Endometrial microvascular endothelial cells (primary cell): Measurements from ENCODE around the gene MUC2. TPM values are rescaled to one million over a fixed set of nuclear protein-coding genes. Genes with fewer than 3 reads are reported as not detected.

Experiments used
- in situ Hi-C: cut with HindIII; loops from 2 replicates; pipeline ENCODE4 v1.10.0; 2017; ENCODE audit warnings: low sequenced_read_pairs, low pct_unique_long_range_greater_than_20kb; ENCODE audit errors: inconsistent ontology term
- total RNA-seq: library from RNA; depleted of rRNA; stranded (reverse); fragments of >200 nt; gene quantifications from one replicate; pipeline ENCODE4 v1.2.3, GENCODE V29; 2015; ENCODE audit errors: inconsistent ontology term

MUC2 gene
- total RNA-seq, 1 donor from 2014 or later, result not detected

DNA sequence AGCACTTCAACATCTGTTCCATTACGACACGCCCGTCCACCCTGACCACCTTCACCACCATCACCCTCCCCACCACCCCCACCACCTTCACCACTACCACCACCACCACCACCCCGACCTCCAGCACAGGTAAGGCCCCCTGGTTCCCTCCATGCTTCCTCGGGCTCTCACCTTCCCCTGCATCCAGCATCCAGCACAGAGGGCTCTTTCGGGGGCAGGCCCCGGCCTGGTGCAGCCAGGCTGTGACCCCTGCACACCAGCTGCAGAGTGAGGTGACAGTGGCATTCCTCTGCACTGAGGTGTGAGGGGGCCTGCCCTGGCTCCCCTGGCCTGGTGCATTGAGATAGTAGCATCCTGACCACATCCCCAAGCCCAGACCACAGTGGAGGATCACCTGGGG lies 18.2 kb downstream of the MUC2 start:
- in situ Hi-C loops, result no loop called here

DNA sequence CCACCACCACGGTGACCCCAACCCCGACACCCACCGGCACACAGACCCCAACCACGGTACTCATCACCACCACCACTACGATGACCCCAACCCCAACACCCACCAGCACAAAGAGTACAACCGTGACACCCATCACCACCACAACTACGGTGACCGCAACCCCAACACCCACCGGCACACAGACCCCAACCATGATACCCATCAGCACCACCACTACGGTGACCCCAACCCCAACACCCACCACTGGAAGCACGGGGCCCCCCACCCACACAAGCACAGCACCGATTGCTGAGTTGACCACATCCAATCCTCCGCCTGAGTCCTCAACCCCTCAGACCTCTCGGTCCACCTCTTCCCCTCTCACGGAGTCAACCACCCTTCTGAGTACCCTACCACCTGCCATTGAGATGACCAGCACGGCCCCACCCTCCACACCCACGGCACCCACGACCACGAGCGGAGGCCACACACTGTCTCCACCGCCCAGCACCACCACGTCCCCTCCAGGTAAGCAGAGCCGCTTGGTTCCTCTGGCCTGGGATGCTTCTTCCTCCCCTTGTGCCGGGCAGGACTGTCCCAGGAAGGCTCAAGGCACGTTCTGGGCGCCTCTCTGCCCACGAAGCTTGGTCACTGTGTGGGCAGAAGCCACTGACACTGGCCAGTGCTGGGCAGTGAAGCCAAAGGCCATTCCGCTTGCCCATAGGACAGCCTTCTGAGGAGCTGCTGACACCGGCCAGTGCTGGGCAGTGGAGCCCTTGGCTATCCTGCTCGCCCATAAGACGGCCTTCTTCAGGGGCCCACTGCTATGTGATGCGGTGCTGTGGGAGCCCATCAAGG lies 25.1 kb downstream of the MUC2 start:
- in situ Hi-C loops, result no loop called here

DNA sequence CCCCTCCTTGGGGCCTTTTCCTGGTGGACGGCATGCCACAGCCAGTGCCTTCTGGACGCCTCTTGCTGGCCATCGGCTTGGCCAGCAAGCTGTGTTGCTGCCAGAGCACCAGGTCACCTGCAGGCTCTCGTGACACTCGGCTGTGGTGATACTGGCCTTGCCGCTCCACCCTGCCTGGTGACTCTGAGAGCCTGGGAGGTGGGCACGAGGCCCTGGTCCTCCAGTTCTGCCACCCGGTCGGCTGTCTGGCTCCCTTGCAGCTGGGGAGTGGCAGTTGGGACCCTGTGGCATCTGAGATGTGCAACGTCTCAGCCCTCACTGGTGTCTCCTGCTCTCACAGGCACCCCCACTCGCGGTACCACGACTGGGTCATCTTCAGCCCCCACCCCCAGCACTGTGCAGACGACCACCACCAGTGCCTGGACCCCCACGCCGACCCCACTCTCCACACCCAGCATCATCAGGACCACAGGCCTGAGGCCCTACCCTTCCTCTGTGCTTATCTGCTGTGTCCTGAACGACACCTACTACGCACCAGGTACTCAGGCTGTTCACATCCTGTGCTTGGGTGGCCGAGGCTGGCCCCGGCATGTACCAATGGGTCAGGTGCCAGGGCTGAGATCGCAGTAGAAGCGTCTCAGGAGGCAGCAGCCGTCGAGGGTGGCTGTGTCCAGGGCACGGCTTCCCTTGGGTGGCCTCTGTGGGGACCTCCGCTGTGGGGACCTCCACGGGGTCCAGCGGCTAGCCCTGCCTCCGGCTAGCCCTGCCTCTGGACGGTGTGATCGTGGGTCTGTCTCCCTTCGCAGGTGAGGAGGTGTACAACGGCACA lies 26.0 kb downstream of the MUC2 start:
- in situ Hi-C loops, result no loop called here

DNA sequence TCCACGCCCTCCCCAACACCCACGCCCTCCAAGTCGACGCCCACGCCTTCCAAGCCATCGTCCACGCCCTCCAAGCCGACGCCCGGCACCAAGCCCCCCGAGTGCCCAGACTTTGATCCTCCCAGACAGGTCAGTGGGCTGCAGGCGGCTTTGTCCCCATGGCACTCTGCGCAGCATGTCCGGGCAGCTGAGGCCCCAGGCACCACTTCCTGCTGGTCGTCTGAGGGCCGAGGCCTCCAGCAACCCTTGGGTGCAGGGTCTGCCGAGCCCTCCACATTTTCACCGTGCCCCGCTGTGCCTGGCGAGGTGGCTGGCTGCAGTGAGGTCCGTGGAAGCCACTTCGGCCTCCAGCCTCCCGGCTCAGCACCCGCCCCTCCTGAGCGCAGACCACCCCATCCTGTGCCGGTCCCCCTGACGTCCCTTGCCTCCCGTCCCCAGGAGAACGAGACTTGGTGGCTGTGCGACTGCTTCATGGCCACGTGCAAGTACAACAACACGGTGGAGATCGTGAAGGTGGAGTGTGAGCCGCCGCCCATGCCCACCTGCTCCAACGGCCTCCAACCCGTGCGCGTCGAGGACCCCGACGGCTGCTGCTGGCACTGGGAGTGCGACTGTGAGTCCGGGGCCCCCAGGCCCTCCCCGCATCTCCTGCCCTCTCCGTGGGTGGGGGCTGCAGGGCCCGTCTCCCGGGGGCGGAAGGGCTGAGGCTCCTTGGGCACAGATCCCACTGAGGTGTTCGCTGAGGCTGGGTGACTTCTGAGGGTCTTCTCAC lies 26.8 kb downstream of the MUC2 start:
- in situ Hi-C loops, result no loop called here

DNA sequence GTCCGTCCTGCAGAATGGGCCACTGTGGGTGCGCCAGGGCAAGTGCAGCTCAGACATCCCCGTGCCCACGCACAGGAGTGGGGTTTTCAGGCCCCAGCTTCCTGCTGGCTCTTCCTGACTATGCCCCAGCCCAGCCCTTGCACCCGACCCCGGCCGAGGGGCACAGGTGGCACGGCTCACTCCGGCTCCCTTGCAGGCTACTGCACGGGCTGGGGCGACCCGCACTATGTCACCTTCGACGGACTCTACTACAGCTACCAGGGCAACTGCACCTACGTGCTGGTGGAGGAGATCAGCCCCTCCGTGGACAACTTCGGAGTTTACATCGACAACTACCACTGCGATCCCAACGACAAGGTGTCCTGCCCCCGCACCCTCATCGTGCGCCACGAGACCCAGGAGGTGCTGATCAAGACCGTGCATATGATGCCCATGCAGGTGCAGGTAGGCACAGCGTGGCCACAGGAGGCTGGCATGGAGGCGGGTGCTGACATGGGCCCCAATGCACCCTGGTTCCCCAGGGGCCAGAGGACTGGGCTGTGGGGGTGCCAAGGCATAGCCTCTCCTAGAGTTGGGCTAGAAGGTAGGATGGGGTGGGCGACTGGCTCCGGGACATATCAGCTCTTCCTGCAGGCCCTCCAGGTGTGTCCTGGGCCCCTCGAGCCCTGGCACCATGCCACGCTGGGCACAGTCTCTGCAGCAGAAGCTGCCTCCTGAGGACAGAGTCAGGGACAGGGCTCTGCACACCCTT lies 27.7 kb downstream of the MUC2 start:
- in situ Hi-C loops, result no loop called here

DNA sequence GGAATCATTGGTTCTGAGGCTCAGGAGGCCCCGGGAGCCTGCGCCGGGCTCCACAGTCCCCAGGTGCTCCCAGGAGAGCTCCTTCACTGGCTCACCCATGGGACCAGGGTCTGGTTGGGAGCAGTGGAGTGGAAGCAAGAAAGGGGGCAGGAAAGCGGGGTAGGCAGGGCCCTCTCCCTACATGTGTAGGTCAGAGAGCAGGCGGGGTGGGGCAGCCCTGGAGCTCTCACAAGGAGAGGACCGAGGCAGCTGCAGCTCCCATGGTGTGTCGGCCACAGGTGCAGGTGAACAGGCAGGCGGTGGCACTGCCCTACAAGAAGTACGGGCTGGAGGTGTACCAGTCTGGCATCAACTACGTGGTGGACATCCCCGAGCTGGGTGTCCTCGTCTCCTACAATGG lies 28.3 kb downstream of the MUC2 start:
- in situ Hi-C loops, result no loop called here

DNA sequence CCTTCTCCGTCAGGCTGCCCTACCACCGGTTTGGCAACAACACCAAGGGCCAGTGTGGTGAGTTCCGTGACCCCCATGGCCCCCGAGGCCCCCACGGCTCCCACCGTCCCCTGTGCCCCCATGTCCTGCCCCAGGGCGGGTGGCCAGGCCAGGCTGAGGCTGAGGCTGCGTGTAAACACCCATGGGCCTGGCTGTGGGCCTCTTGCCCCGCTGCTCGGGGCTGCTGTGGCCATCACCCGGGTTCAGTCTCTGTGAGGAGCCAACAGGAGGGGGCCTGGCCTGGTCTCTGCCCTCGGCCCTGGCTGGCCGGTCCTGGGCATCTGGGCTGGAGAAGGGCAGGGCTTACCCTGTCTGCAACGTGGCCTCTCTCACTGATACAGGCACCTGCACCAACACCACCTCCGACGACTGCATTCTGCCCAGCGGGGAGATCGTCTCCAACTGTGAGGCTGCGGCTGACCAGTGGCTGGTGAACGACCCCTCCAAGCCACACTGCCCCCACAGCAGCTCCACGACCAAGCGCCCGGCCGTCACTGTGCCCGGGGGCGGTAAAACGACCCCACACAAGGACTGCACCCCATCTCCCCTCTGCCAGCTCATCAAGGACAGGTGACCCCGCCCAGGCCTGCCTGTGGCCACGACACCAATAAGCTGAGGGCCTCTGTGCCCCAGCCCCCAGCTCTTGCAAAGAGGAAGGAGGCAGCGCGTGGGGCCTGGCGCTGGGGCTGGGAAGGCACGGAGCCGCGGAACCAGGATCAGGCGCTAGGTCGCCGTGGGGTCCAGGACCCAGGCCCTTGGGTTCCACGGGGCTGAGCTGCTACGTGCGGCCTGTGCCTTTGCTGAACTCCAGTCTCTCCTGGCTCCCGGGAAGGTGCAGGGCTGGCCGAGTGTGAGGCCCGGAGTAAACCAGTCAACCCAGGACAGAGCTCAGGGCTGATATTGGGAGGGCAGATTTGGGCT lies 29.0 kb downstream of the MUC2 start:
- in situ Hi-C loops, result no loop called here

DNA sequence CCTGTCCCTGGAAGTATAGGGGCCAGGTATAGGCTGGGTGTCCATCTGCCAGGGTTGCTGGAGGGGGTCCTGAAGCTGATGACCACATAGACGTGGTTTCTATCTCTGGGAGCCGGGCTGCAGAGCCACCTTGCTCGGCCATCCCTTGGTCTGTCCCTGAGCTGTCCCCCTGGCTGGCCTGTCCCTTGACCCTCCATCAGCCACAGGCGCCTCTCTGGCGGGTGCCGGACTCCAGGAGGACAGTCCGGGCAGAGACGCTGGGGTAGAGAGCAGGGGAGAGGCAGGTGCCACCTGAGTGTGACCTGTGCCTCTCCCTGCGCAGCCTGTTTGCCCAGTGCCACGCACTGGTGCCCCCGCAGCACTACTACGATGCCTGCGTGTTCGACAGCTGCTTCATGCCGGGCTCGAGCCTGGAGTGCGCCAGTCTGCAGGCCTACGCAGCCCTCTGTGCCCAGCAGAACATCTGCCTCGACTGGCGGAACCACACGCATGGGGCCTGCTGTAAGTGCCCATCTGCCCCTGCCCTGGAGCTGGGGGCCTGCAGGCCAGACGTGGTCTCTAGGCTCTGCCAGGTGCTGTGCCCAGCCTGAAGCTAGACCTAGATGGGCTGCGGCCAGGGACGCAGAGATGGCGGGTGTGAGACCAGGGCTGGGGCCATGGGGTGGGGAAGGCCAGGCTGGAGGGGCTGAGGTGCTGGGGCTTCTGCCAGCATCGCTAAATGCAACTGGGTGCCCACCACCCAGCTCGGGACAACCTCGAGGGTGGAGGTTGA lies 29.9 kb downstream of the MUC2 start:
- in situ Hi-C loops, result no loop called here

DNA sequence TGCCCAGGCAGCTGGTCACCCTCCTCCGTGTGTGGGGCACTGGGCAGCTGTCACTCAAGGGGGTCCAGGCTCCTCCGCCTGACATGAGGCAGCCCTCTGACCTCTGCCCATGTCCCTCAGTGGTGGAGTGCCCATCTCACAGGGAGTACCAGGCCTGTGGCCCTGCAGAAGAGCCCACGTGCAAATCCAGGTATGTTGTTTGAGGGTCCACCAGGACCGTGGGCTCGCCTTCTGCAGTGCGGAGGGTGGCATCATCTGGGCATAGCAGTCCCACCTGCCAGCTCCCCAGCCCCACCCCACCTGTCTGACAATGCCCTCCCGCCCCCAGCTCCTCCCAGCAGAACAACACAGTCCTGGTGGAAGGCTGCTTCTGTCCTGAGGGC lies 30.5 kb downstream of the MUC2 start:
- in situ Hi-C loops, result no loop called here

DNA sequence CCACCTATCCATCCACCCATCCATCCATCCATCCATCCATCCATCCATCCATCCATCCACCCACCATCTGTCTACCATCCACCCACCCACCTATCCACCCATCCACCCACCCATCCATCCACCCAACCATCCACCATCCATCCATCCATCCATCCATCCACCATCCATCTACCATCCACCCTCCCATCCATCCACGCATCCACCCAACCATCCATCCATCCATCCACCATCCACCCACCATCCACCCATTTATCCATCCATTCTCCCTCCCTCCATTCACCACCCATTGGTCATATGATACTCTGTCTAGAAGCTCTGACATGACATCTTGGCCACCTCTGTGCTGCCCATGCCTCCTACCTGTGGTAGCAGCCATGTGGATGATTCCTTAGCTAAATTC lies 31.7 kb downstream of the MUC2 start:
- in situ Hi-C loops, result no loop called here

DNA sequence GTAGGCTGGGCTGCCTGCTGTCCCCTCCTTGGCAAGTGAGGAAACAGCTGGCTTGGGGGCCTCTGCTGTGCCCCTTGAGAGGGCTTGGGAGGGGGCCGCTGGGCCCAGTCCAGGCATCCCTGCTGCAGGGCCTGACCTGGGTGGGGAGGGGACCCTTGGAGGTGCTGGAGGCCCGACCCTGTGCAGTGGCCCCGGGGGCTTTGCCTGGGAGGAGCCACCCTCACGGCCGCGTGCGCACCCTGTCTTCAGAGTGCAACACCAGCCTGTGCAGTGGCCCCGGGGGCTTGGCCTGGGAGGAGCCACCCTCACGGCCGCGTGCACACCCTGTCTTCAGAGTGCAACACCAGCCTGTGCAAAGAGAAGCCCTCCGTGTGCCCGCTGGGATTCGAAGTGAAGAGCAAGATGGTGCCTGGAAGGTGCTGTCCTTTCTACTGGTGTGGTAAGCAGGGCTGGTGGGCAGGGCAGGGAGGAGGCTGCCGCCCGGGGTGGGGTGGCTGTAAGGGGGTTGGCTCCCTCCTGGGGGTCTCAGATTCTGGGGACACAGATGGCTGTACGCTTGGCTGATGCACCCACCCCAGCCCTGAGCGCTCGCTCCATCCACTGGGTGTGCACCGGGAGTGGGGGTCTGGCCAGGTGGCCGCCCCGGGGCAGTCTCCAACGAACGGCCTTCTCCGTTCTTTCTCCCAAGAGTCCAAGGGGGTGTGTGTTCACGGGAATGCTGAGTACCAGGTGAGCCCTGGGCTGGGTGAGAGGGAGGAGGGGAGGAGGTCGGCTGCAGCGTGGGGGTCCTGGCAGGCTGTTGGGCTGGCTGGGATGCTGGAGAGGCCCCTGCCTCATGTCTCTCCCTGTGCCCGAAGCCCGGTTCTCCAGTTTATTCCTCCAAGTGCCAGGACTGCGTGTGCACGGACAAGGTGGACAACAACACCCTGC lies 32.9 kb downstream of the MUC2 start:
- in situ Hi-C loops, result no loop called here

DNA sequence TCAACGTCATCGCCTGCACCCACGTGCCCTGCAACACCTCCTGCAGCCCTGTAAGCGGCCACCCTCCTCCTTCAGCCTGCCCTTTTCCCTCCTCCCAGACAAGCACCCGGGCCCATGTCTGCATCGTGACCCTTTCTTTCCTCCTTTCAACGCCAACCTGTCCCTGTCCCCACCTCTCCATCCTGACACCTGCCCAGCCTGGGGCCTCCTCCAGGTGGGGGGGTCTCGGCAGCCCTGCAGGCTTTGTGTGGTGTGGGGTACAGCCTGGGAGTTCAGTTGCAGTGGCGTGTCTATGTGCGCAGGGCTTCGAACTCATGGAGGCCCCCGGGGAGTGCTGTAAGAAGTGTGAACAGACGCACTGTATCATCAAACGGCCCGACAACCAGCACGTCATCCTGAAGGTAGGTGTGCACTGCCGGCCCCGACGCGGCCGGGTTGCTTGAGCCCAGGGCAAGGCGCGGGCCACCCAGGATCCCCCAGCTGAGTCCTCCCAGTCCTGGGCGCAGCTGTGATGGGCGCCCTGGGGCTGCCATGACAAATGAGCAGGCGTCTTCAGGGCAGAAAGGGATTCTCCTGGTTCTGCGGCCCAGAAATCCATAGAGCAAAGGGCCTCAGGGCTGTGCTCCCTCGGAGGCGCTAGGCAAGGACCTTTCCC lies 33.7 kb downstream of the MUC2 start:
- in situ Hi-C loops, result no loop called here

DNA sequence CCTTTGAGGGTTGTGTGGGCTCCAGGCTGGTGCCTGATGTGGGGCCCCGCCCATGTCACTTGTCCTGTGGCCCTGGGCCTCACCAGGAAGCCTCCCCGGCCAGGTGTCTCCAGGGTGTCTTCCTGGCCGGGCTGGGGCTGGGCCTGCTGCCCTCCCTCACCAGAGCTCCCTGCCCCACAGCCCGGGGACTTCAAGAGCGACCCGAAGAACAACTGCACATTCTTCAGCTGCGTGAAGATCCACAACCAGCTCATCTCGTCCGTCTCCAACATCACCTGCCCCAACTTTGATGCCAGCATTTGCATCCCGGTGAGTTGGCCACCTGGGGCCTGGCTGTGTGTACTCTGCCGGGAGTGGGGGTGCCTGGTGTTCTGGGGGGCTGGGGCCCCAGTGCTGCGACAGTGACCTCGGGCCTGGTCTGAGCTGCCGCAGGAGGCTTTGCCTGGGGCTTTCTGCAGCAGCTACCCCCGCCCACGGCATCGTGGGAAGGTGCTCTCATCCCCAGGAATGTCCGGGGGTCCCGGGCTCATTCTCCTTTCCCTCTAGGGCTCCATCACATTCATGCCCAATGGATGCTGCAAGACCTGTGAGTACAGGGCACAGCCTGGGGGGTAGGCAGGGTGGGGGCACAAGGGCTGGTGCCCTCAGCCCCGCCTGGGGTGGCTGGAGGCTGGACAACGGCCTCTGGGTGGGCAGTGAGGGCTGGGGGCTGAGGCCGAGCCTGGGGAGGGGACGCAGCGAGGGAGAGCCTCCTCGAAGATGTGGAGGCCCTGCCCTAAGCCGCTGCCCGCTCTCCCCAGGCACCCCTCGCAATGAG lies 34.6 kb downstream of the MUC2 start:
- in situ Hi-C loops, result no loop called here

DNA sequence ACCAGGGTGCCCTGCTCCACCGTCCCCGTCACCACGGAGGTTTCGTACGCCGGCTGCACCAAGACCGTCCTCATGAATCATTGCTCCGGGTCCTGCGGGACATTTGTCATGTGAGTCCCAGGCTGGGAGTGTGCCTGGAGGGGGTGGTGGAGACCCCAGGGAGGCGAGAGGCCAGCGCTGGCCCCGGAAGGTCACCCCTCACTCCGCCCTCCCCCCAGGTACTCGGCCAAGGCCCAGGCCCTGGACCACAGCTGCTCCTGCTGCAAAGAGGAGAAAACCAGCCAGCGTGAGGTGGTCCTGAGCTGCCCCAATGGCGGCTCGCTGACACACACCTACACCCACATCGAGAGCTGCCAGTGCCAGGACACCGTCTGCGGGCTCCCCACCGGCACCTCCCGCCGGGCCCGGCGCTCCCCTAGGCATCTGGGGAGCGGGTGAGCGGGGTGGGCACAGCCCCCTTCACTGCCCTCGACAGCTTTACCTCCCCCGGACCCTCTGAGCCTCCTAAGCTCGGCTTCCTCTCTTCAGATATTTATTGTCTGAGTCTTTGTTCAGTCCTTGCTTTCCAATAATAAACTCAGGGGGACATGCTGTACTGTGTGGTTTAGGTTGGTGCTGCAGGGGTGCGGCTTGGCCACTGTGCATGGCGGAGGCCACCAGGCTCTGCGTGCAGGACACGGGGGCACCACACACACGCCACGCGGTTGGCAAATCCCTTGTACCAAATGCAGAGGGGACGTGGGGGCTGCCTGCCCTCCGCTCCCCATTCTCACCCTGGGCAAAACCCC lies 35.4 kb downstream of the MUC2 start:
- in situ Hi-C loops, result no loop called here
